ENCODE results near the gene GDPD2. TPM values are rescaled to one million over a fixed set of nuclear protein-coding genes. Genes with fewer than 3 reads are reported as not detected.

GDPD2 gene
- total RNA-seq, 1 experiment from 2014 or later = 0.84 TPM

DNA sequence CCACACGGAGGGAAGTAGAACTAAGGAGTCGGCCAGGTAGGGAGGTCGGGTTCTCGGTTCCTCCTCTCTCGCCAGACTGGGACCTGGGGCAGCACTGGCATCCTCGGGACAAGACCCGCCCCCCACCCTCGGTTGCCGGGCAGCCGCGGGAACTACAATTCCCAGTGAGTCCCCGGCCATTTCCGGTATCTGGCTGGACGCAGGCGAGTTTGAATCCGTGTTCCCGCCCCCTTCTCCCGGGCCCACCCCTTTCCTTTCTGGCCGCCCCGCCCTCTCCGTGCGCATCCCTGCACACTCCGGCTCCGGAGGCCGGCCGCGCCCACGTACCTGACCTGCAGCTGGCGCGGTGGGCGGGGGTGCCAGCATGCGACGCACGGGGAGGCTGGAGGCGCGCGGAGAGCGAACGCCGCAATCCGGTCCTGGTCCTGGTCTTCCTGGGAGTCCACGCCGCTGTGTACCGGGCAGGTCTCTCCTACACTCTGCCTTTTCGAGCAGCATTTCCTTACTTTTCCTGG lies 11.3 kb downstream of the GDPD2 start:
- intact Hi-C loops (cut with micrococcal nuclease; ENCODE audit: unreplicated experiment) = no loop called here
- POLR2A ChIA-PET (ENCODE audit: low non-redundant PET) = no interaction called here
- no peak for TF ChIP-seq CTCF (conservative IDR thresholded peaks at IDR 0.05; ENCODE audit: low read depth, low read length)
- TF ChIP-seq EZH2 (IDR thresholded peaks at IDR 0.05; ENCODE audit: borderline replicate concordance, low read depth, low read length, poor library complexity, severe bottlenecking) = no peak
- DNase-seq (ENCODE audit: low spot score) = peak; percentile 85
- no TSS peak for BruUV-seq (replicated peaks)
- H3K9me3 ChIP-seq (ENCODE audit: low read depth, low read length, poor library complexity, severe bottlenecking) = no peaks in the 10 kb centered on the region
- no peaks in the 10 kb centered on the region for H3K36me3 ChIP-seq (ENCODE audit: insufficient read depth, low read length, poor library complexity, severe bottlenecking)
- H3K4me3 ChIP-seq (ENCODE audit: low read depth, low read length, poor library complexity, severe bottlenecking) = peak overlapping the region; percentile 64
- H3K27ac ChIP-seq (ENCODE audit: low read depth, low read length, poor library complexity, severe bottlenecking) = peak overlapping the region; percentile 63
- H3K27me3 ChIP-seq (replicated peaks; ENCODE audit: insufficient read depth, low read depth, low read length, poor library complexity) = no peaks in the 10 kb centered on the region
- CTCF ChIA-PET = interaction anchor here (0.6 to 0.8 kb wide), 2 partner anchors 9 to 20 kb away, joined by 3 to 9 read pairs; no protein-coding TSS in a partner anchor
- no peaks in the 10 kb centered on the region for H3K4me1 ChIP-seq (ENCODE audit: insufficient read depth, low read length, poor library complexity, severe bottlenecking)

DNA sequence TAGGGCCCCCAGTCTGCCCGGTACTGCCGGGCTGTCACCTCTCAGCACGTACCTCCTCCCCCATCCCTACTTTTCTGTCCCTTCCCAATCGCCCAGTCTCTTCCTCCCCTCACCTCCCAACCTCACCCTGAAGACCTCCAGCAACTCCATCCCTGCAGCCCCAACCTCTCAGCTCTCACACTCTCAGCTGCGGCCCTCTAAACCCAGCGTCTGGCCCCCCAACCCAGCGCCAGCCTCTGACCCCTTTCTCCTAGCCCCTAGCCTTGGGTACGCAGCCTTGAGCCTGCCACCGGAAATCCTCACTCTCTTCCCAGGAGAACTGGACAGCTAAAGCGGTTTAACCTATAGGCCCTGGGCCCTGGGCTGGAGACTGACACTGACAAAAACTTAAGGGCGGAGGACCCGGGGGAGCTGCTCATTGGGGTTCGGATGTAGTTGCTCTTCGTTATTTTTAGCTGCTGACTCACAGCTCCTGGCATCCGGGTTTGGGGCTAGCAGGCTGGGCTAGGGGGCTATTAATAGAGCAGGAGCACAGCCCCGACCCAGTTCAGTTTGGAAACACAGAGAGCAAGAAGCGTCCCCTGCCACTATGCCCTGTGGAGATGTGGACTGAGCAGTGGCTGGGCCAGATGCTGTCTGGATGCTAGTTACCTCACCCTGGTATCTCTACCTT lies 11.9 kb downstream of the GDPD2 start:
- H3K27me3 ChIP-seq (replicated peaks; ENCODE audit: insufficient read depth, low read depth, low read length, poor library complexity) = peaks cover 2% of the 10 kb centered on the region
- no peak overlapping the region for H3K27ac ChIP-seq (ENCODE audit: low read depth, low read length, poor library complexity, severe bottlenecking)
- POLR2A ChIA-PET (ENCODE audit: low non-redundant PET) = no interaction called here
- TF ChIP-seq CTCF (conservative IDR thresholded peaks at IDR 0.05; ENCODE audit: low read depth, low read length) = no peak
- TF ChIP-seq EZH2 (IDR thresholded peaks at IDR 0.05; ENCODE audit: borderline replicate concordance, low read depth, low read length, poor library complexity, severe bottlenecking) = no peak
- intact Hi-C loops (cut with micrococcal nuclease; ENCODE audit: unreplicated experiment) = no loop called here
- CTCF ChIA-PET = no interaction called here
- no peaks in the 10 kb centered on the region for H3K9me3 ChIP-seq (ENCODE audit: low read depth, low read length, poor library complexity, severe bottlenecking)
- H3K36me3 ChIP-seq (ENCODE audit: insufficient read depth, low read length, poor library complexity, severe bottlenecking) = no peaks in the 10 kb centered on the region
- H3K4me1 ChIP-seq (ENCODE audit: insufficient read depth, low read length, poor library complexity, severe bottlenecking) = no peaks in the 10 kb centered on the region
- no peak for DNase-seq (ENCODE audit: low spot score)
- BruUV-seq (replicated peaks) = no TSS peak
- peak overlapping the region; percentile 64 for H3K4me3 ChIP-seq (ENCODE audit: low read depth, low read length, poor library complexity, severe bottlenecking)

GRCh38 chrX:70436343-70436742 lies 13.2 kb downstream of the GDPD2 start:
- no TSS peak for BruUV-seq (replicated peaks)
- Histone ChIP-seq H3K36me3 (ENCODE audit: insufficient read depth, low read length, poor library complexity, severe bottlenecking) (no peaks in the 10 kb centered on the region), H3K27ac (ENCODE audit: low read depth, low read length, poor library complexity, severe bottlenecking) (no peak overlapping the region), H3K9me3 (ENCODE audit: low read depth, low read length, poor library complexity, severe bottlenecking) (no peaks in the 10 kb centered on the region), H3K4me1 (ENCODE audit: insufficient read depth, low read length, poor library complexity, severe bottlenecking) (no peaks in the 10 kb centered on the region), H3K27me3 (replicated peaks; ENCODE audit: insufficient read depth, low read depth, low read length, poor library complexity) (peaks cover 8% of the 10 kb centered on the region), H3K4me3 (ENCODE audit: low read depth, low read length, poor library complexity, severe bottlenecking) (no peak overlapping the region)
- TF ChIP-seq CTCF (conservative IDR thresholded peaks at IDR 0.05; ENCODE audit: low read depth, low read length) (no peak; the same call in 1 of the 2 replicates), EZH2 (IDR thresholded peaks at IDR 0.05; ENCODE audit: borderline replicate concordance, low read depth, low read length, poor library complexity, severe bottlenecking) (no peak)
- DNase-seq (ENCODE audit: low spot score) = peak; percentile 25
- ChIA-PET POLR2A (ENCODE audit: low non-redundant PET) (no interaction called here), CTCF (no interaction called here)
- intact Hi-C loops (cut with micrococcal nuclease; ENCODE audit: unreplicated experiment) = no loop called here
